GM21737 (cell line): ENCODE data around the gene BMERB1.
"Not testable (repeated sequence)": the region's sequence is repeated elsewhere in the genome, so short reads cannot be mapped to it uniquely, and the experiment has no call there.

Experiments
- ATAC-seq: cut with Tn5 transposase; IDR thresholded peaks from one replicate; pipeline ENCODE4 v1.9.1; 2021; ENCODE audit warnings: mild to moderate bottlenecking, moderate library complexity; ENCODE audit not compliant: unreplicated experiment

The BMERB1 gene

DNA sequence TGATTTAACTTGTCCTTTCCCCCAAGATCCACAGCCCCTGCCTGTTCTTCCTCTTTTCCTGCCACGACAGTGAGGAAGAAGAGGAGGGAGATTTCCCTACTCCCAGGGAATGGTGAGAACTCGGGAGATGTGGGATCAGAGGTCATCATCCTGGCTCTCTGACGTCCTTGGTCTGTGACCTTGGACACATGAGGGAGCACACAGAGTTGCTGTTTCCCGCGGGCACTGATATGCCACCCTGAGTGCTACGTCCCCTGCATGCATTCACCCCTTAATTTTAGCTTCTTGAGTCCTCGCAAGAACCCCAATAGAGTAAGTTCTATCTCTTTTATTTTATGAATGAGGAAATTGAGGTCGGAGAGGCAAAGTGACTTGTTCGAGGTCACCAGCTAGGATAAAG is 85.4 kb downstream of the BMERB1 start:
- no peak for ATAC-seq

DNA sequence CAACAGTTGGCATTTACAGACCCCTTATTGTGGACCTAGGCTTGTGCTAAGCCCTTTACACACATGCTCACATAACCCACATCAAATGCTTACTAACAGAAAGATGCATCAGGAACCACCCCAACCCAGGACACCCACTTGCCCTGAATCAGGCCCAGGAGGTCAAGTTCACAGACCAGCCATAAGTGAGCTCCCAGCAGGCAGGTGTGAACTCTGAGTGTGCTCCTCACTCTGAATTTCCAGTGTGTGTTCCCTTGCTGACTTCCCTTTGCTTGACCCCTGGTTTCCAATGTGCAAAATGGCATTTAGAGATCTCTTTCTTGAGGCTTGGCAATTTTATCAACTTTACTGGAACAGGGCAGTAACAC is 87.0 kb downstream of the BMERB1 start:
- ATAC-seq: no peak

GRCh38 chr16:15521758-15522509 is 87.5 kb downstream of the BMERB1 start:
- no peak for ATAC-seq

GRCh38 chr16:15523092-15523541 is 88.7 kb downstream of the BMERB1 start:
- ATAC-seq: no peak

DNA sequence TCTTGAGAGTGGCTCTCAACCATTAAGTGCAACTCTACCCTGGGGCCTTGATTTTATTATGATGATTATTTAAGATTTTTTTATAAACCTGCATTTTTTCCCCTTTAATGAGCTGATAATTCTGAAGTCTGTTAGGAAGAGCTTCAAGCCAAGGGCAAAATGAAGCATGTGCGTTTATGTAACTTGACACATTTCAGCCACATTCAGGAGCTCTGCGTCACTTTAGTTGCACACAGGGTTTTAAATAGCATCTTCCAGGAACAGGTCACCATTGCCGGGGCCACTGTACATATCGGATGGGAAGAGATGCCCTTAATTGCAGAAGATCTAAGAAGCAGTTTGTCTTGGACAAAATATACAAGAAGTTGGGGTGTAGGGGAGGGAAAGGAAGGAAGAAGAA is 89.6 kb downstream of the BMERB1 start:
- ATAC-seq: no peak

- ATAC-seq: no peak
Measured at GRCh38 chr16:15524966-15525365, 90.6 kb downstream of the BMERB1 start.

GRCh38 chr16:15526097-15526496 is 91.7 kb downstream of the BMERB1 start:
- ATAC-seq: no peak

DNA sequence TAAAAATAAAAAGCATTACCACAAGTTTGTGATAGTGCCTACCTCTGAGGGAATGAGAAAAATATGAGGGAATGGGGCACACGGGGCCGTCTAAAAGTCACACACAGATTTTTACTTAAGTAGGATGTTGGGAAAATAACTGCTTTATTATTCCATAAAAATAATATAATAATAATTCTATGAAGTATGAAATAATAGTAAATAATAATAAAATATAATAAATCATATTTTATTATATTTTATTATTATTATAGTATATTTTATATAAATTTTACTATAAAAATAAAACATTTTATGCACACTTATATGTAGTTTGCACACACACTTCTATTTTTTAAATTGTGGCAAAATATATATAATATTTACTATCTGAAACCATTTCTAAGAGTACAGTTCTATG is 92.3 kb downstream of the BMERB1 start:
- no peak for ATAC-seq

DNA sequence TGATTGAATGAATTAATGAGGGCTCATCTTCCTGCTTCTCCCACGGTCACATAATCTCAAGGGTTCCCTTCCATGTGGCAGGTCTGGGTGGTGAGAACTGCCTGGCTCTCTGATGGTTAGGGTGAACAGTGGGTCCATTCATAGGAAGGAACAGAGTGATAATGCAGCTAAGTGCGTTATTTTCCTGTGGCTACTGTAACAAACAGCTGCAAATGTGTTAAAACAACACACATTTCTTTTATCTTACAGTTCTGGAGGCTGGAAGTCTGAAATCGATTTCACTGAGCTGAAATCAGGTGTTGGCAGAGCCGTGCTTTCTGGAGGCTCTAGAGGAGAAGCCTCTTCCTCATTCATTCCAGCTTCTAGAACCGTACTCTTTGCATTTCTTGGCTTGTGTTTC is 95.3 kb downstream of the BMERB1 start:
- ATAC-seq: no peak

GRCh38 chr16:15530085-15530484 is 95.7 kb downstream of the BMERB1 start:
- ATAC-seq: no peak

- ATAC-seq: no peak
Measured at GRCh38 chr16:15532825-15533224, 98.4 kb downstream of the BMERB1 start.

GRCh38 chr16:15533386-15533785 is 99.0 kb downstream of the BMERB1 start:
- no peak for ATAC-seq

GRCh38 chr16:15535772-15536171 is 101.4 kb downstream of the BMERB1 start:
- ATAC-seq: no peak

- no peak for ATAC-seq
Measured at GRCh38 chr16:15536843-15537242, 102.5 kb downstream of the BMERB1 start.

- no peak for ATAC-seq
Measured at GRCh38 chr16:15538507-15538906, 104.1 kb downstream of the BMERB1 start.

DNA sequence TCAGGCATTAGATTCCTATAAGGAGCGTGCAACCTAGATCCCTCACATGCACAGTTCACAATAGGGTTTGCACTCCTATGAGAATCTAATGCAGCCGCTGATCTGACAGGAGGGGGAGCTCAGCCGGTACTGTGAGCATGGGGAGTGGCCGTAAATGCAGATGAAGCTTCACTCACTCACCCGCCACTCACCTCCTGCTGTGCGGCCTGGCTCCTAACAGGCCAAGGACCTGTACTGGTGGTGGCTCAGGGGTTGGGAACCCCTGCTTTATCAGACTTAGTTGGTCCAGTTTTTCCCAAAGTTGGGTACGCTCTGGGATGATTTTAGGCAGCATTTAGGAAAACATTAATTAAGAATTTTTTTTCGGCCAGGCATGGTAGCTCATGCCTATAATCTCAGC is 104.8 kb downstream of the BMERB1 start:
- no peak for ATAC-seq

- no peak for ATAC-seq
Measured at GRCh38 chr16:15542261-15542660, 107.9 kb downstream of the BMERB1 start.

- no peak for ATAC-seq
Measured at GRCh38 chr16:15542734-15543347, 108.5 kb downstream of the BMERB1 start.

- ATAC-seq: no peak
Measured at GRCh38 chr16:15544405-15544804, 110.0 kb downstream of the BMERB1 start.

- ATAC-seq: no peak
Measured at GRCh38 chr16:15545544-15545943, 111.2 kb downstream of the BMERB1 start.

GRCh38 chr16:15547072-15547767 is 112.8 kb downstream of the BMERB1 start:
- ATAC-seq: not testable (repeated sequence)

- ATAC-seq: no peak
Measured at GRCh38 chr16:15547768-15548096, 113.3 kb downstream of the BMERB1 start.
